ENCODE results near the gene FBRSL1. TPM values are rescaled to one million over a fixed set of nuclear protein-coding genes. Genes with fewer than 3 reads are reported as not detected.

Gene FBRSL1
- total and polyA plus RNA-seq, 2 of the 8 experiments (the other 6 are each of a cell fraction or from before 2014, with no cell fraction given), result 18.4 to 109 TPM

GRCh38 chr12:132460571-132460970 is 29.4 kb upstream of the FBRSL1 start (continued):
- TF ChIP-seq PHF8 (conservative IDR thresholded peaks at IDR 0.05; ENCODE audit: low read depth, low read length) (no peak), SP2 (IDR thresholded peaks at IDR 0.05; ENCODE audit: low read length) (no peak), GABPA (IDR thresholded peaks at IDR 0.05; ENCODE audit: borderline replicate concordance, insufficient read depth, low read length) (no peak)
- TF ChIP-seq, protein P1, sequence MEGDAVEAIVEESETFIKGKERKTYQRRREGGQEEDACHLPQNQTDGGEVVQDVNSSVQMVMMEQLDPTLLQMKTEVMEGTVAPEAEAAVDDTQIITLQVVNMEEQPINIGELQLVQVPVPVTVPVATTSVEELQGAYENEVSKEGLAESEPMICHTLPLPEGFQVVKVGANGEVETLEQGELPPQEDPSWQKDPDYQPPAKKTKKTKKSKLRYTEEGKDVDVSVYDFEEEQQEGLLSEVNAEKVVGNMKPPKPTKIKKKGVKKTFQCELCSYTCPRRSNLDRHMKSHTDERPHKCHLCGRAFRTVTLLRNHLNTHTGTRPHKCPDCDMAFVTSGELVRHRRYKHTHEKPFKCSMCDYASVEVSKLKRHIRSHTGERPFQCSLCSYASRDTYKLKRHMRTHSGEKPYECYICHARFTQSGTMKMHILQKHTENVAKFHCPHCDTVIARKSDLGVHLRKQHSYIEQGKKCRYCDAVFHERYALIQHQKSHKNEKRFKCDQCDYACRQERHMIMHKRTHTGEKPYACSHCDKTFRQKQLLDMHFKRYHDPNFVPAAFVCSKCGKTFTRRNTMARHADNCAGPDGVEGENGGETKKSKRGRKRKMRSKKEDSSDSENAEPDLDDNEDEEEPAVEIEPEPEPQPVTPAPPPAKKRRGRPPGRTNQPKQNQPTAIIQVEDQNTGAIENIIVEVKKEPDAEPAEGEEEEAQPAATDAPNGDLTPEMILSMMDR (IDR thresholded peaks at IDR 0.05; ENCODE audit: control extremely low read depth in 1 of 3, insufficient read depth in 1 of 3, low read depth in 1 of 3, low read length in 3 of 3), result peak in 2 of 3 experiments; percentile 66 to 79; a peak in 3 of 4 replicates
